ENCODE measurements around the gene GRIK2.

DNA sequence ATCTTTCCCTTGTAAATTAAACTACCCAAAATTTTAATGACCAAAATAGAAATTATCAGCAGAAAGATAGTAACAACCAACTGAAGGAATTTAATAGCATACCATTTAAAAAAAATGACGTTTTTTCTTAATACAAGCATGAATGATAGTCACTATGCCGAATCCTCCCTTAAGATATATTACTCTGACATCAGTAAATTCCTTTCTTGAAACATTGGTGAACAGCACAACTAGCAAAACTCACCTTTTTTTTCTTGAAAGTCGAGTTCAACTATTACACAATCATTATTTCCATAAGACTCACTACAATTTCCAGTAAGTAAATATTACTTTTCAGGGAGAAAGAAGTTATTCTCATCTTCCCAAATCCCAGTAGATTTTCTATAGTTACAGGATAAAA lies 433.2 kb downstream of the GRIK2 start:
- no peak for TF ChIP-seq TCF7L2 (IDR thresholded peaks at IDR 0.05; ENCODE audit: low read depth, low read length)
- TF ChIP-seq, protein P1, sequence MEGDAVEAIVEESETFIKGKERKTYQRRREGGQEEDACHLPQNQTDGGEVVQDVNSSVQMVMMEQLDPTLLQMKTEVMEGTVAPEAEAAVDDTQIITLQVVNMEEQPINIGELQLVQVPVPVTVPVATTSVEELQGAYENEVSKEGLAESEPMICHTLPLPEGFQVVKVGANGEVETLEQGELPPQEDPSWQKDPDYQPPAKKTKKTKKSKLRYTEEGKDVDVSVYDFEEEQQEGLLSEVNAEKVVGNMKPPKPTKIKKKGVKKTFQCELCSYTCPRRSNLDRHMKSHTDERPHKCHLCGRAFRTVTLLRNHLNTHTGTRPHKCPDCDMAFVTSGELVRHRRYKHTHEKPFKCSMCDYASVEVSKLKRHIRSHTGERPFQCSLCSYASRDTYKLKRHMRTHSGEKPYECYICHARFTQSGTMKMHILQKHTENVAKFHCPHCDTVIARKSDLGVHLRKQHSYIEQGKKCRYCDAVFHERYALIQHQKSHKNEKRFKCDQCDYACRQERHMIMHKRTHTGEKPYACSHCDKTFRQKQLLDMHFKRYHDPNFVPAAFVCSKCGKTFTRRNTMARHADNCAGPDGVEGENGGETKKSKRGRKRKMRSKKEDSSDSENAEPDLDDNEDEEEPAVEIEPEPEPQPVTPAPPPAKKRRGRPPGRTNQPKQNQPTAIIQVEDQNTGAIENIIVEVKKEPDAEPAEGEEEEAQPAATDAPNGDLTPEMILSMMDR (IDR thresholded peaks at IDR 0.05): no peak
